ENCODE data around the gene GRM4.

- no peak for TF ChIP-seq CTCF (IDR thresholded peaks at IDR 0.05)
- TF ChIP-seq EZH2phosphoT487 (IDR thresholded peaks at IDR 0.05) = no peak
- no peak for TF ChIP-seq EZH2 (IDR thresholded peaks at IDR 0.05)
These were observed at the start of gene GRM4 for GRCh38 chr6:34146021-34146782.
